K562 (cell line): ENCODE results near the gene FKBP2. TPM values are rescaled to one million over a fixed set of nuclear protein-coding genes. Genes with fewer than 3 reads are reported as not detected.

ENCODE experiments used
- E2F8 ChIP-seq: fragments of 450-650 bp; IDR thresholded peaks from 2 replicates; pipeline ENCODE4 v1.7.1; 2018; ENCODE audit warnings: mild to moderate bottlenecking, low read depth; ENCODE audit not compliant: partially characterized antibody
- HDAC2 ChIP-seq: fragments of 450-650 bp; IDR thresholded peaks from 2 replicates; pipeline ENCODE4 v1.6.1; 2016; ENCODE audit warnings: mild to moderate bottlenecking
- HES1 ChIP-seq: fragments of 450-650 bp; IDR thresholded peaks from 2 replicates; pipeline ENCODE4 v1.6.1; 2016; ENCODE audit warnings: low read depth, mild to moderate bottlenecking, moderate library complexity
- MCM2 ChIP-seq: fragments of 450-650 bp; IDR thresholded peaks from 2 replicates; pipeline ENCODE4 v1.6.1; 2017; ENCODE audit warnings: low read depth, mild to moderate bottlenecking
- MTA2 ChIP-seq: fragments of 450-650 bp; IDR thresholded peaks from 2 replicates; pipeline ENCODE4 v1.6.1; 2016; ENCODE audit warnings: low read depth
- MXI1 ChIP-seq: IDR thresholded peaks from 2 replicates; pipeline ENCODE4 v1.6.1; 2011; ENCODE audit warnings: low read depth, mild to moderate bottlenecking, improper control_type of control experiment, low read length
- TAF1 ChIP-seq: IDR thresholded peaks from 2 replicates; pipeline ENCODE4 v1.6.1; 2011; ENCODE audit warnings: mild to moderate bottlenecking, low read length, moderate library complexity; ENCODE audit not compliant: insufficient read depth, control insufficient read depth, severe bottlenecking; ENCODE audit errors: extremely low read depth
- TOE1 ChIP-seq, 2 experiments: fragments of 450-650 bp in 1 of 2; sonication (generic) in 1 of 2; formaldehyde crosslinking in 1 of 2; IDR thresholded peaks; 2 replicates each; pipeline versions ENCODE4 v1.7.1 to v1.8.0; 2016 to 2022; ENCODE audit warnings: borderline replicate concordance in 2 of 2, mild to moderate bottlenecking in 2 of 2, antibody characterized with exemption in 1 of 2, inconsistent platforms in 1 of 2, low read depth in 1 of 2, missing genetic modification reagents in 1 of 2, moderate library complexity in 1 of 2
- WHSC1 ChIP-seq: IDR thresholded peaks from one replicate; pipeline ENCODE4 v1.6.1; 2012; ENCODE audit warnings: low read length, control low read depth, inconsistent platforms
- ZKSCAN8 ChIP-seq: fragments of 200-800 bp; sonication (Bioruptor generic); IDR thresholded peaks from 2 replicates; pipeline ENCODE4 v1.6.1; 2016; ENCODE audit warnings: missing genetic modification characterization, missing compliant biosample characterization
- ZNF431 ChIP-seq: sonication (generic); formaldehyde crosslinking; IDR thresholded peaks from 2 replicates; pipeline ENCODE4 v1.8.0; 2022; ENCODE audit warnings: mild to moderate bottlenecking, missing genetic modification reagents
- ZNF449 ChIP-seq: fragments of 250-450 bp; sonication (Bioruptor Pico); IDR thresholded peaks from 2 replicates; pipeline ENCODE4 v1.8.0; 2022; ENCODE audit warnings: moderate library complexity, mild to moderate bottlenecking, inconsistent platforms
- ZNF507 ChIP-seq: conservative IDR thresholded peaks from 2 replicates; pipeline ENCODE4 v1.6.1; 2017; ENCODE audit warnings: missing genetic modification characterization, missing compliant biosample characterization
- polyA plus RNA-seq, 8 experiments: library from polyadenylated mRNA; depleted of rRNA in 4 of 8; stranded (reverse) in 5 of 8; unstranded in 3 of 8; fragments of >200 nt; fragmentation: Nextera tagmentation in 2 of 8; fragmentation: Illumina TruSeq in 1 of 8; extraction: Ambion mirVana in 2 of 8; extraction: Trizol in 1 of 8; gene quantifications; 2 replicates each; pipeline versions ENCODE4 v1.2.1 to v1.2.3, GENCODE V29; 2011 to 2014; ENCODE audit warnings: inconsistent platforms in 1 of 8, missing spikeins in 1 of 8
- total RNA-seq, 7 experiments: library from RNA; depleted of rRNA in 6 of 7; stranded (reverse); fragments of >200 nt in 6 of 7; fragmentation: Illumina TruSeq in 2 of 7; extraction: Trizol in 2 of 7; gene quantifications; 2 replicates each; pipeline versions ENCODE4 v1.2.1 to v1.2.3, GENCODE V29; 2011 to 2021; ENCODE audit warnings: low replicate concordance in 1 of 7
- TF ChIP-seq, protein P1 (sequence below), 2 experiments: fragments of 250-450 bp in 1 of 2; fragments of 450-650 bp in 1 of 2; sonication (Bioruptor Pico) in 1 of 2; IDR thresholded peaks; 2 replicates each; pipeline versions ENCODE4 v1.6.1 to v1.8.0; 2016 to 2021; ENCODE audit warnings: mild to moderate bottlenecking in 2 of 2, moderate library complexity in 2 of 2, missing compliant biosample characterization in 1 of 2, missing genetic modification characterization in 1 of 2
- TF ChIP-seq, protein P2 (sequence below): fragments of 450-650 bp; IDR thresholded peaks from 2 replicates; pipeline ENCODE4 v1.6.1; 2017; ENCODE audit warnings: antibody characterized with exemption, mild to moderate bottlenecking

FKBP2 gene
- total and polyA plus RNA-seq, 9 of the 15 experiments (the other 6 are each of a cell fraction or from before 2014, with no cell fraction given) = 3.5 to 151 (median 58.1) TPM

DNA sequence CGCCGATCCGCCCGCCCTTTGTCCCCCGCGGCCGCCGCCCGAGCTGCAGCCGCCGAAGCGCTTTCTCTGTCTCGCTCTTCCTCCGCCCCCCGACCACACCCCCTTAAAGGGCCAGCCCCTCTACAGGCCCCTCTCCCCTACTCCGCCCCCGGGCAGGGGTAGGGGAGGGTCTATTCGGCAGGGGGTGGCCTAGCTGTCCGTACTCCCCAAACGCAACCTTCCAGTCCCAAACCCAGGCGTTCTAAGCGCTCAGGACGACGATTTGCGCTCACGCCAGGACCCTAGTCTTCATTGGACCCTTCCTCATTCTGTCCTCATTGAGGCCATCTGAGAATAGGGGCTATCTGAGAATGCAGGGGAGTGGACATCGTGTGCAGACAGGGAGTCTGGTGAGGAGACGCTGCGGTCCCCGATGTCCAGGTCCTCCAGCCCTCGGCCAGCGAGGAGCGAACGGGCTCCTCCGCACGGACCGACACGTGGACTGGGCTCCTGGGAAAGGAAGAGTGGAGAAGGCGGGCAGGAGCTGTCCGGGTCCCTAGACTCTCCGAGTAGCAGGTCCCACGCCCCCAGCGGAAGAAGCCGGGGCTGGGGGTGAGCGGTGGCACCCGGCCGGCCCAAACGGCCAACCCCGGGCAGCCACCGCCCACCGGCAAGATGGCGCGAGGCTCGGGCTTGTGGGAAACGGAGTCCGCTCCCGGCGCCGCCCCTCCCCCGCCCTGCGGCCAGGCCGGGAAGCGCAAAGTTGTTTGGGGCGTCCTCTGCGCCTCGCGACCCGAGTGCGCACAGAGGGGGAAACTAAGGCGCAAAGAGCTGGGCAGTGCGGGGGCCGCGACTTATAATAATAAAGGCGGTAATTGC lies 6.2 kb downstream of the FKBP2 start, which contains the start of gene PPP1R14B (continued):
- TF ChIP-seq HES1 (no peak), ZNF449 (no peak), TOE1 (IDR thresholded peaks at IDR 0.05; ENCODE audit: borderline replicate concordance) (peak; percentile 59; the same call in 1 of the 2 replicates), TOE1 (CRISPR knock-in tag; IDR thresholded peaks at IDR 0.05; ENCODE audit: borderline replicate concordance, low read depth) (no peak), MCM2 (no peak), HDAC2 (peak; percentile 67; the same call in 1 of the 2 replicates), MXI1 (peak; percentile 63), ZKSCAN8 (CRISPR knock-in tag) (no peak), ZNF431 (0 out of 2 replicates have a peak, but pooled peaks have one; percentile 15), E2F8 (no peak), TAF1 (peak; percentile 45), MTA2 (no peak), ZNF507 (tag) (no peak), WHSC1 (no peak)
- TF ChIP-seq, protein P1, sequence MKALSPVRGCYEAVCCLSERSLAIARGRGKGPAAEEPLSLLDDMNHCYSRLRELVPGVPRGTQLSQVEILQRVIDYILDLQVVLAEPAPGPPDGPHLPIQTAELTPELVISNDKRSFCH (CRISPR knock-in tag; IDR thresholded peaks at IDR 0.05) = no peak
- TF ChIP-seq, protein P1 (tag; IDR thresholded peaks at IDR 0.05) = 0 out of 2 replicates have a peak, but pooled peaks have one; percentile 70
- TF ChIP-seq, protein P2, sequence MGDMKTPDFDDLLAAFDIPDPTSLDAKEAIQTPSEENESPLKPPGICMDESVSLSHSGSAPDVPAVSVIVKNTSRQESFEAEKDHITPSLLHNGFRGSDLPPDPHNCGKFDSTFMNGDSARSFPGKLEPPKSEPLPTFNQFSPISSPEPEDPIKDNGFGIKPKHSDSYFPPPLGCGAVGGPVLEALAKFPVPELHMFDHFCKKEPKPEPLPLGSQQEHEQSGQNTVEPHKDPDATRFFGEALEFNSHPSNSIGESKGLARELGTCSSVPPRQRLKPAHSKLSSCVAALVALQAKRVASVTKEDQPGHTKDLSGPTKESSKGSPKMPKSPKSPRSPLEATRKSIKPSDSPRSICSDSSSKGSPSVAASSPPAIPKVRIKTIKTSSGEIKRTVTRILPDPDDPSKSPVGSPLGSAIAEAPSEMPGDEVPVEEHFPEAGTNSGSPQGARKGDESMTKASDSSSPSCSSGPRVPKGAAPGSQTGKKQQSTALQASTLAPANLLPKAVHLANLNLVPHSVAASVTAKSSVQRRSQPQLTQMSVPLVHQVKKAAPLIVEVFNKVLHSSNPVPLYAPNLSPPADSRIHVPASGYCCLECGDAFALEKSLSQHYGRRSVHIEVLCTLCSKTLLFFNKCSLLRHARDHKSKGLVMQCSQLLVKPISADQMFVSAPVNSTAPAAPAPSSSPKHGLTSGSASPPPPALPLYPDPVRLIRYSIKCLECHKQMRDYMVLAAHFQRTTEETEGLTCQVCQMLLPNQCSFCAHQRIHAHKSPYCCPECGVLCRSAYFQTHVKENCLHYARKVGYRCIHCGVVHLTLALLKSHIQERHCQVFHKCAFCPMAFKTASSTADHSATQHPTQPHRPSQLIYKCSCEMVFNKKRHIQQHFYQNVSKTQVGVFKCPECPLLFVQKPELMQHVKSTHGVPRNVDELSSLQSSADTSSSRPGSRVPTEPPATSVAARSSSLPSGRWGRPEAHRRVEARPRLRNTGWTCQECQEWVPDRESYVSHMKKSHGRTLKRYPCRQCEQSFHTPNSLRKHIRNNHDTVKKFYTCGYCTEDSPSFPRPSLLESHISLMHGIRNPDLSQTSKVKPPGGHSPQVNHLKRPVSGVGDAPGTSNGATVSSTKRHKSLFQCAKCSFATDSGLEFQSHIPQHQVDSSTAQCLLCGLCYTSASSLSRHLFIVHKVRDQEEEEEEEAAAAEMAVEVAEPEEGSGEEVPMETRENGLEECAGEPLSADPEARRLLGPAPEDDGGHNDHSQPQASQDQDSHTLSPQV = 0 out of 2 replicates have a peak, but pooled peaks have one; percentile 74
